Activated CD4-positive, alpha-beta T cell treated with anti-CD3 and anti-CD28 coated beads for 36 hours (primary cell): ENCODE measurements around the gene RXRA. TPM values are rescaled to one million over a fixed set of nuclear protein-coding genes. Genes with fewer than 3 reads are reported as not detected.

ENCODE experiments used
- ATAC-seq: fragments of 200-7000 bp; cut with Tn5 transposase; one replicate; pipeline ENCODE4 v1.10.0; 2021; ENCODE audit warnings: mild to moderate bottlenecking, moderate library complexity
- CTCF ChIA-PET: fragments of 350-600 bp; sonication (Branson Sonifier 250); formaldehyde crosslinking; loops from one replicate; lab custom pipeline; 2021; ENCODE audit warnings: antibody characterized with exemption; lab: Charles Lee
- POLR2A ChIA-PET: fragments of 350-600 bp; sonication (Branson Sonifier 250); formaldehyde crosslinking; loops from one replicate; lab custom pipeline; 2021; ENCODE audit warnings: antibody characterized with exemption, inconsistent platforms; lab: Charles Lee
- DNase-seq: peaks from one replicate; pipeline ENCODE4 v3.0.0-alpha.2; 2020
- H3K27ac Mint-ChIP-seq: one replicate; pipeline ENCODE4 v1.8.0; 2021; ENCODE audit warnings: mixed read lengths
- H3K27me3 Mint-ChIP-seq: one replicate; pipeline ENCODE4 v1.8.0; 2021; ENCODE audit warnings: mixed read lengths
- H3K36me3 Mint-ChIP-seq: one replicate; pipeline ENCODE4 v1.8.0; 2021; ENCODE audit warnings: low read depth, mixed read lengths
- H3K4me1 Mint-ChIP-seq: one replicate; pipeline ENCODE4 v1.8.0; 2021; ENCODE audit warnings: mixed read lengths
- H3K4me3 Mint-ChIP-seq: one replicate; pipeline ENCODE4 v1.8.0; 2021; ENCODE audit warnings: mild to moderate bottlenecking, moderate library complexity, mixed read lengths
- H3K9me3 Mint-ChIP-seq: one replicate; pipeline ENCODE4 v1.8.0; 2021; ENCODE audit warnings: low read depth, mixed read lengths
- intact Hi-C, 2 experiments: fragments of 100-400 bp; cut with DNase I in 1 of 2; cut with micrococcal nuclease in 1 of 2; formaldehyde crosslinking; loops; one replicate each; pipeline versions ENCODE4 v1.14.2 to v1.15.1; 2022 to 2024; cut with DNase I, micrococcal nuclease
- total RNA-seq, 2 experiments: library from RNA; stranded (reverse); gene quantifications; one replicate each; pipeline ENCODE4 v1.2.3, GENCODE V29; 2021

RXRA gene
- total RNA-seq, 2 experiments from 2014 or later = 17.6 to 20.9 TPM

DNA sequence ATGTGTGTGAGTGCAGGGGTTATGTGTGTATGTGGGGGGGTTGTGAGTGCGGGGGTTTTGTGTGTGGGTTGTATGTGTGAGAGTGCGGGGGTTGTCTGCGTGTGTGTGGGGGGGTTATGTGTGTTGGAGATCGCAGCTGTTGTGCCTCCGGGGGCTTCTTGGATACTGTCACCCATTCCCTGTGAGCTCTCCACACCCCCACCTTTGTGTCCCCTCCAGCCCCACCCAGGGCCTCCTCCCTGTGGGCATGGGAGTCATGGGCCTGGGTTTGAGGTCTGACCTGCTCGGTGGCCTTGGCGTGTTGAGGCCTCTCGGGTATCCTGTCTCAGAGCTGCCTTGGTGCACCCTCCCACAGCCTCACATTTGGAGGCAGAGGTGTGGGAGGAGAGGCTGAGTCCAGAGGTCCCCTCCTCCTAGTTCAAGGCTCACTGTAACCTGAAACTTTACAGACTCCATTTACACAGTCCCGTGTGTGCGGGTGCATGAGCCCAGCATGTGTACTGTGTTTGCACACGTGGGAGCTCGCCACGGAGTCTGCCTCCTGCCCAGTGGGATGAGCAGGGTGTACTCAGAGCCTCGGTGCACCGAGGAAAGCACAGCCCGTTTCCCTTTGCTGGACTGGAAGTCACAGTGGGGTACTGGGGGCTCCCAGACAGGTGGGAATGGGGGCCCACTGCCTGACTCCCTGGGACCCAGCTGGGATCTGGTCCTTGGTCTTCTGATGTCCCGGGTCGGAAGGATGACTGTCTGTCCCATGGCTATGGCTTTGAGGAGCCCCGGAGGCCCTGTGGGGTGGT, 43.4 kb downstream of the RXRA start:
- Mint-ChIP-seq H3K27me3 (no peaks in the 10 kb centered on the region), H3K4me3 (no peak overlapping the region), H3K36me3 (no peaks in the 10 kb centered on the region), H3K27ac (no peak overlapping the region), H3K4me1 (no peaks in the 10 kb centered on the region), H3K9me3 (no peaks in the 10 kb centered on the region)
- DNase-seq (no peak), ATAC-seq (no peak)
- intact Hi-C loops = no loop called here
- ChIA-PET POLR2A (no interaction called here), CTCF (no interaction called here)

- no peak for ATAC-seq
- CTCF ChIA-PET = no interaction called here
- H3K4me1 Mint-ChIP-seq = no peaks in the 10 kb centered on the region
- intact Hi-C loops = no loop called here
- H3K36me3 Mint-ChIP-seq = no peaks in the 10 kb centered on the region
- H3K4me3 Mint-ChIP-seq = no peak overlapping the region
- H3K27me3 Mint-ChIP-seq = no peaks in the 10 kb centered on the region
- POLR2A ChIA-PET = no interaction called here
- H3K27ac Mint-ChIP-seq = no peak overlapping the region
- DNase-seq = no peak
- H3K9me3 Mint-ChIP-seq = no peaks in the 10 kb centered on the region
Observed at GRCh38 chr9:134370213-134370492, 43.9 kb downstream of the RXRA start.

DNA sequence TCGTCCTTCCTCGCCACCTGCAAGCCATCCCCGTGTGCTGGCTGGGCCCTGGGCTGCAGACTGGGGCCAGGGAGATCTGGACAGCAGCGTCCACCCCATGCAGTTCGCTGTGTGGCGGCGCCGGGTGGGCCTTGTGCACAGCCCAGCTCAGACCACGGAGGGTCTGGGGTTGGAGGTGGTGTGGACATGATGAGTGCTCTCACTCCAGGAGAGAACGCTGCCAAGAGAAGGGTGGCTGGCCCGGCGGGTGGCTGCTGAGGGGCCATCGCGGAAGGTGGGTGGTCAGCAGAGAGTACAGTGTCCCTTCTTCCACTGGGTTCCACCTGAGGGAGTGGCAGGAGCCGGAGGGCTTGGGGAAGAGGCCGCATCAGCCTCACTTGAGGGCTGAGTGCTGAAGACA, 44.4 kb downstream of the RXRA start:
- H3K4me1 Mint-ChIP-seq = no peaks in the 10 kb centered on the region
- DNase-seq (no peak), ATAC-seq (no peak)
- H3K9me3 Mint-ChIP-seq = no peaks in the 10 kb centered on the region
- no peaks in the 10 kb centered on the region for H3K27me3 Mint-ChIP-seq
- H3K27ac Mint-ChIP-seq = no peak overlapping the region
- ChIA-PET POLR2A (no interaction called here), CTCF (no interaction called here)
- no peaks in the 10 kb centered on the region for H3K36me3 Mint-ChIP-seq
- intact Hi-C loops = no loop called here
- no peak overlapping the region for H3K4me3 Mint-ChIP-seq

- intact Hi-C loops = no loop called here
- H3K4me1 Mint-ChIP-seq = no peaks in the 10 kb centered on the region
- H3K4me3 Mint-ChIP-seq = no peak overlapping the region
- no peak for DNase-seq
- no peaks in the 10 kb centered on the region for H3K27me3 Mint-ChIP-seq
- no peaks in the 10 kb centered on the region for H3K36me3 Mint-ChIP-seq
- H3K9me3 Mint-ChIP-seq = no peaks in the 10 kb centered on the region
- ATAC-seq = no peak
- CTCF ChIA-PET = no interaction called here
- H3K27ac Mint-ChIP-seq = no peak overlapping the region
- POLR2A ChIA-PET = no interaction called here
Observed at GRCh38 chr9:134371731-134372130, 45.5 kb downstream of the RXRA start.

GRCh38 chr9:134372581-134373267, 46.5 kb downstream of the RXRA start:
- Mint-ChIP-seq H3K9me3 (no peaks in the 10 kb centered on the region), H3K36me3 (no peaks in the 10 kb centered on the region), H3K27me3 (no peaks in the 10 kb centered on the region), H3K27ac (no peak overlapping the region), H3K4me1 (no peaks in the 10 kb centered on the region), H3K4me3 (no peak overlapping the region)
- intact Hi-C loops = no loop called here
- ATAC-seq = no peak
- ChIA-PET POLR2A (no interaction called here), CTCF (no interaction called here)
- DNase-seq = no peak

GRCh38 chr9:134373269-134373668, 47.0 kb downstream of the RXRA start:
- POLR2A ChIA-PET = interaction anchor here (0.7 kb wide), 1 partner anchor 44 kb away, joined by 6 read pairs; no protein-coding TSS in a partner anchor
- H3K9me3 Mint-ChIP-seq = no peaks in the 10 kb centered on the region
- H3K36me3 Mint-ChIP-seq = no peaks in the 10 kb centered on the region
- ATAC-seq (no peak), DNase-seq (no peak)
- no peak overlapping the region for H3K27ac Mint-ChIP-seq
- CTCF ChIA-PET = no interaction called here
- H3K4me3 Mint-ChIP-seq = no peak overlapping the region
- intact Hi-C loops = no loop called here
- H3K27me3 Mint-ChIP-seq = no peaks in the 10 kb centered on the region
- no peaks in the 10 kb centered on the region for H3K4me1 Mint-ChIP-seq

GRCh38 chr9:134373953-134374300, 47.7 kb downstream of the RXRA start:
- Mint-ChIP-seq H3K9me3 (no peaks in the 10 kb centered on the region), H3K4me3 (no peak overlapping the region), H3K27me3 (no peaks in the 10 kb centered on the region), H3K36me3 (no peaks in the 10 kb centered on the region), H3K27ac (no peak overlapping the region), H3K4me1 (no peaks in the 10 kb centered on the region)
- POLR2A ChIA-PET = interaction anchor here (0.7 kb wide), 1 partner anchor 45 kb away, joined by 6 read pairs; no protein-coding TSS in a partner anchor
- CTCF ChIA-PET = no interaction called here
- no peak for DNase-seq
- ATAC-seq = no peak
- intact Hi-C loops = no loop called here

- no peaks in the 10 kb centered on the region for H3K4me1 Mint-ChIP-seq
- POLR2A ChIA-PET = no interaction called here
- CTCF ChIA-PET = interaction anchor here (0.7 kb wide), 1 partner anchor 78 kb away, joined by 3 read pairs; no protein-coding TSS in a partner anchor
- no peaks in the 10 kb centered on the region for H3K9me3 Mint-ChIP-seq
- no peak overlapping the region for H3K27ac Mint-ChIP-seq
- DNase-seq (no peak), ATAC-seq (no peak)
- no peak overlapping the region for H3K4me3 Mint-ChIP-seq
- H3K36me3 Mint-ChIP-seq = no peaks in the 10 kb centered on the region
- H3K27me3 Mint-ChIP-seq = no peaks in the 10 kb centered on the region
- intact Hi-C loops = no loop called here
Observed at GRCh38 chr9:134374301-134375010, 48.2 kb downstream of the RXRA start.

- Mint-ChIP-seq H3K4me3 (no peak overlapping the region), H3K36me3 (no peaks in the 10 kb centered on the region), H3K9me3 (no peaks in the 10 kb centered on the region), H3K4me1 (no peaks in the 10 kb centered on the region), H3K27ac (no peak overlapping the region), H3K27me3 (no peaks in the 10 kb centered on the region)
- ChIA-PET CTCF (interaction anchor here (0.7 kb wide), 1 partner anchor 78 kb away, joined by 3 read pairs; no protein-coding TSS in a partner anchor), POLR2A (no interaction called here)
- no peak for DNase-seq
- intact Hi-C loops = no loop called here
- no peak for ATAC-seq
Observed at GRCh38 chr9:134375011-134375390, 48.7 kb downstream of the RXRA start.

DNA sequence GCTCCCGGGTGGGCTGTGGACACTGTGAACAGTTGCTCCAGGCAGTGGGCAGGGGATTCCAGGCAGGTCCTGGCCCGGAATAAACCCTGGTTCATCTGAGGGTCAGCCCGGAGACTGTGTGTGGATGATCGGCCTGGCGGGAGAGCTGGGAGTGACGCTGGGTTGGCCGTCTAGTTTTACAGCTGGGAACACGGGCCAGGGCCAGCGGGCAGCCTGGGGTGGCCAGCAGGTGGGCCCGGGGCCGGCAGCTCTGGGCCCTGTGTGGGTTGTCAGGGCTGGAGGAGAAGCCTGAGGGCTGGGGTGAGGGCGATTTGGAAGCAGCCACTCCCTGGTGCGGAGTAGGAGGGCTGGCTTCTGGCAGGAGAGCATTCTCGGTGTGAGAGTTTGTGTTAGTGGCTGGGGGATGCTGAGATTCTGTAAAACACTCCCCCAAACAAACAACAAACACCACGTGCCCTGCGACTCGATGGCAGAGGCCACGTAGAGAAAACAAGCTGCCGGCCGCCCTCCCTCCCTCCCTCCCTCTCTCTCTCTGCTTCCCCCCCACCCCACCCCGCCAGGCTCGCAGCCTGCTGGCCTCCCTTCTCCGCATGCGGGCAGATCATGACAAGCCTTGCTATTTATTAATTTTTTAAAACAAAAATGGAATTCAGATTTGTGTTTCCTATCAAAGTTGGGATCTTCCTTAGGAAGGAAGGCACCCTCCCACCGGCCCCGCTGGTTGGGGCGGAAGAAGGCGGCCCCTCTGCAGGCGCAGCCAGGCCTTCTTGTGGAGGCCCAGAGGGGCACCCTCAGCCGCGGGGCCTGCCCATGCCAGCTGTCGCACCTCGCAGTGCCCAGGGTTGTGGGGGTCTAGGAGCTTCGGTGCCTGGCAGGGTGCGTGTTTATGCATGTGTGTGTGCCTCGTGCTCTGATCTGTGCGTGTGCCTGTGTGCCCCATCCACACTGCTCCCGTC, 49.5 kb downstream of the RXRA start:
- CTCF ChIA-PET = interaction anchor here (1.1 kb wide), 1 partner anchor 9 kb away, joined by 3 read pairs; no protein-coding TSS in a partner anchor
- ATAC-seq (no peak), DNase-seq (no peak)
- H3K4me1 Mint-ChIP-seq = no peaks in the 10 kb centered on the region
- POLR2A ChIA-PET = no interaction called here
- H3K27me3 Mint-ChIP-seq = no peaks in the 10 kb centered on the region
- H3K27ac Mint-ChIP-seq = no peak overlapping the region
- H3K9me3 Mint-ChIP-seq = no peaks in the 10 kb centered on the region
- intact Hi-C loops = no loop called here
- no peak overlapping the region for H3K4me3 Mint-ChIP-seq
- no peaks in the 10 kb centered on the region for H3K36me3 Mint-ChIP-seq
